Measurements from ENCODE around the gene NDUFAF8.

DNA sequence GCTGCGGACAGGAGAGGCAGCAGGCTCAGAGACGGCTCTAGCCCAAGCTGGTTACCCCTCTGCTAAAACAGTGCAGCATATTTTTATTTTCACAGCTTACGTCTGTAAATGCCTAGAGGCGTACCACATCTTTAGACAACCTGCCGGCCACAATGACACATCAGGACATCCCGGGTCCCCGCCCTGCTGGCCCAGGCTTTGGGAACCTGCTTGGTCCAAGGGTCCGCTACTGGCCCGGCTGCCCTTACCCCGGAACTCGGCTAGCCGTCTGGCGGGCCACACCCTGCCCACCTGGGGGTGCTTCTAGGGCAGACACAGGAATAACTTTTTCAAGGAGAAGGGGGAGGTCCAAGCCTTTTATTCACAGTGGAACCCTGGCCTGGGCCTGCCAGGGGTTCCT is 20.7 kb upstream of the NDUFAF8 start:
- TF ChIP-seq CTCF (IDR thresholded peaks at IDR 0.05), result no peak
- TF ChIP-seq POLR2A (IDR thresholded peaks at IDR 0.05), result no peak
- TF ChIP-seq POLR2AphosphoS5 (IDR thresholded peaks at IDR 0.05), result no peak
- no peak for TF ChIP-seq EP300 (IDR thresholded peaks at IDR 0.05)

Measured in gastroesophageal sphincter (tissue), 3 donors.